CD14-positive monocyte (primary cell): ENCODE data around the gene CNST. TPM values are rescaled to one million over a fixed set of nuclear protein-coding genes. Genes with fewer than 3 reads are reported as not detected.

Experiments used
- DNase-seq, 3 donors: peaks; one replicate each; pipeline ENCODE4 v3.0.0-alpha.2; 2011 to 2022
- H2AFZ ChIP-seq: 2 replicates; pipeline ENCODE4 v1.6.0; 2012; ENCODE audit warnings: mild to moderate bottlenecking, low read depth, low read length, inconsistent platforms; ENCODE audit not compliant: insufficient read depth, poor library complexity, severe bottlenecking
- H3K27ac ChIP-seq, 2 donors: 1 replicate in 1 of 2; 2 replicates in 1 of 2; pipeline ENCODE4 v1.5.1; 2012 to 2013; ENCODE audit warnings: low read length in 2 of 2, control low read depth in 1 of 2, inconsistent platforms in 1 of 2, low read depth in 1 of 2, mild to moderate bottlenecking in 1 of 2
- H3K27me3 ChIP-seq, 2 donors: one replicate each; pipeline versions ENCODE4 v1.6.0 to v1.6.1; 2011 to 2013; ENCODE audit warnings: low read length in 2 of 2; ENCODE audit not compliant: control insufficient read depth in 2 of 2, insufficient read depth in 2 of 2
- H3K36me3 ChIP-seq, 2 donors: replicated peaks in 1 of 2; 1 replicate in 1 of 2; 2 replicates in 1 of 2; pipeline versions ENCODE4 v1.5.1 to v1.6.1; 2012 to 2013; ENCODE audit warnings: low read length in 2 of 2, control low read depth in 1 of 2, inconsistent platforms in 1 of 2, mild to moderate bottlenecking in 1 of 2; ENCODE audit not compliant: insufficient read depth in 2 of 2, control insufficient read depth in 1 of 2
- H3K4me1 ChIP-seq, 2 donors: 1 replicate in 1 of 2; 2 replicates in 1 of 2; pipeline versions ENCODE4 v1.5.1 to v1.6.1; 2012 to 2013; ENCODE audit warnings: low read length in 2 of 2, control low read depth in 1 of 2, inconsistent platforms in 1 of 2, mild to moderate bottlenecking in 1 of 2, moderate library complexity in 1 of 2; ENCODE audit not compliant: insufficient read depth in 2 of 2, control insufficient read depth in 1 of 2
- H3K4me2 ChIP-seq: replicated peaks from 2 replicates; pipeline ENCODE3; 2012; ENCODE audit warnings: low read length, moderate library complexity, mild to moderate bottlenecking; ENCODE audit not compliant: poor library complexity, severe bottlenecking; ENCODE audit errors: extremely low read depth
- H3K4me3 ChIP-seq, 3 experiments: fragments of 200-600 bp in 1 of 3; sonication (generic) in 1 of 3; replicated peaks in 1 of 3; 1 replicate in 2 of 3; 2 replicates in 1 of 3; pipeline ENCODE4 v1.5.1; 2011 to 2013; ENCODE audit warnings: low read length in 3 of 3, mild to moderate bottlenecking in 3 of 3, control low read depth in 2 of 3, low read depth in 2 of 3, inconsistent platforms in 1 of 3, moderate library complexity in 1 of 3
- H3K79me2 ChIP-seq: 2 replicates; pipeline ENCODE4 v1.6.0; 2012; ENCODE audit warnings: mild to moderate bottlenecking, control low read depth, inconsistent platforms, low read length, moderate library complexity; ENCODE audit not compliant: insufficient read depth
- H3K9ac ChIP-seq: 2 replicates; pipeline ENCODE4 v1.6.0; 2017; ENCODE audit warnings: low read length, mild to moderate bottlenecking; ENCODE audit not compliant: insufficient read depth, poor library complexity, severe bottlenecking
- H3K9me3 ChIP-seq, 2 donors: replicated peaks in 1 of 2; 1 replicate in 1 of 2; 2 replicates in 1 of 2; pipeline versions ENCODE4 v1.5.1 to v1.6.1; 2012 to 2013; ENCODE audit warnings: low read length in 2 of 2, control low read depth in 1 of 2; ENCODE audit not compliant: control insufficient read depth in 1 of 2, insufficient read depth in 1 of 2
- H4K20me1 ChIP-seq: 2 replicates; pipeline ENCODE4 v1.6.0; 2012; ENCODE audit warnings: mild to moderate bottlenecking, low read length, control low read depth, moderate library complexity; ENCODE audit not compliant: insufficient read depth
- H3K27ac Mint-ChIP-seq, 7 donors: one replicate each; pipeline ENCODE4 v1.8.0; 2020; ENCODE audit warnings: mild to moderate bottlenecking in 7 of 7, mixed read lengths in 7 of 7, moderate library complexity in 6 of 7, inconsistent platforms in 2 of 7
- H3K27me3 Mint-ChIP-seq, 3 donors: one replicate each; pipeline ENCODE4 v1.8.0; 2021 to 2022; ENCODE audit warnings: low read depth in 3 of 3, mild to moderate bottlenecking in 3 of 3, mixed read lengths in 3 of 3, moderate library complexity in 3 of 3, inconsistent platforms in 1 of 3
- H3K36me3 Mint-ChIP-seq, 2 donors: one replicate each; pipeline ENCODE4 v1.8.0; 2020; ENCODE audit warnings: mixed read lengths in 2 of 2, inconsistent platforms in 1 of 2, mild to moderate bottlenecking in 1 of 2
- H3K4me1 Mint-ChIP-seq: one replicate; pipeline ENCODE4 v1.8.0; 2020; ENCODE audit warnings: mild to moderate bottlenecking, mixed read lengths
- H3K4me3 Mint-ChIP-seq, 2 donors: one replicate each; pipeline ENCODE4 v1.8.0; 2020; ENCODE audit warnings: mild to moderate bottlenecking in 2 of 2, mixed read lengths in 2 of 2, moderate library complexity in 1 of 2
- H3K9me3 Mint-ChIP-seq, 7 donors: one replicate each; pipeline ENCODE4 v1.8.0; 2020 to 2022; ENCODE audit warnings: mixed read lengths in 7 of 7, mild to moderate bottlenecking in 6 of 7, moderate library complexity in 6 of 7, inconsistent platforms in 2 of 7
- CTCF ChIP-seq: fragments of 200-600 bp; IDR thresholded peaks from one replicate; pipeline ENCODE4 v1.8.0; 2022; ENCODE audit warnings: antibody characterized with exemption, mild to moderate bottlenecking
- WGBS: methylation state at CpG from one replicate; pipeline ENCODE4 v1.1.5; 2013; ENCODE audit warnings: missing lambda C conversion rate; ENCODE audit not compliant: insufficient coverage; 5-methylcytosine and 5-hydroxymethylcytosine counted together
- intact Hi-C, 2 donors: fragments of 100-400 bp; cut with micrococcal nuclease; formaldehyde crosslinking; loops; one replicate each; pipeline versions ENCODE4 v1.15.0 to v1.15.1; 2023
- polyA plus RNA-seq, 3 donors: library from polyadenylated mRNA; depleted of rRNA in 1 of 3; unstranded in 2 of 3; stranded (reverse) in 1 of 3; fragments of 300-500 nt in 2 of 3; fragments of >200 nt in 1 of 3; fragmentation: Illumina TruSeq in 2 of 3; gene quantifications; 1 replicate in 2 of 3; 2 replicates in 1 of 3; pipeline ENCODE4 v1.2.3, GENCODE V29; 2012 to 2021

Gene CNST
- polyA plus RNA-seq, 3 donors = 11.0 to 14.1 (median 13.7) TPM

- peaks cover 60 to 94% of the 10 kb centered on the region in 2 donors for H3K36me3 ChIP-seq
These were observed 22.3 kb upstream of the CNST start for GRCh38 chr1:246544001-246544400.

GRCh38 chr1:246549665-246550064 lies 16.6 kb upstream of the CNST start:
- Histone ChIP-seq H4K20me1 (no peaks in the 10 kb centered on the region), H3K27me3 (no peaks in the 10 kb centered on the region), H2AFZ (no peak overlapping the region), H3K4me2 (no peak overlapping the region), H3K79me2 (peaks cover 4% of the 10 kb centered on the region), H3K9ac (no peak overlapping the region), H3K4me1 (no peaks in the 10 kb centered on the region), H3K36me3 (peaks cover 65 to 93% of the 10 kb centered on the region in 2 donors), H3K27ac (no peak overlapping the region), H3K9me3 (no peaks in the 10 kb centered on the region), H3K4me3 (no peak overlapping the region)
- peaks cover 68 to 91% of the 10 kb centered on the region in 2 donors for H3K36me3 Mint-ChIP-seq
- no peak overlapping the region for H3K4me3 Mint-ChIP-seq
- WGBS = no CpG with 5 or more reads among the region's 4 CpGs
- no peak overlapping the region for H3K27ac Mint-ChIP-seq
- H3K9me3 Mint-ChIP-seq = peaks cover 0 to 2% (median 0%) of the 10 kb centered on the region in 7 donors
- no peak for TF ChIP-seq CTCF
- intact Hi-C loops = no loop called here
- H3K27me3 Mint-ChIP-seq = peaks cover 0 to 1% (median 0%) of the 10 kb centered on the region in 3 donors
- H3K4me1 Mint-ChIP-seq = no peaks in the 10 kb centered on the region
- DNase-seq = no peak

More at GRCh38 chr1:246544001-246544400, 22.3 kb upstream of the CNST start:
- Histone ChIP-seq H3K27me3 (no peaks in the 10 kb centered on the region), H2AFZ (no peak overlapping the region), H3K4me3 (no peak overlapping the region), H3K4me2 (no peak overlapping the region), H3K9ac (no peak overlapping the region), H3K79me2 (no peaks in the 10 kb centered on the region), H3K4me1 (no peaks in the 10 kb centered on the region), H3K27ac (no peak overlapping the region), H4K20me1 (no peaks in the 10 kb centered on the region), H3K9me3 (no peaks in the 10 kb centered on the region)
- Mint-ChIP-seq H3K27me3 (no peaks in the 10 kb centered on the region), H3K4me1 (no peaks in the 10 kb centered on the region), H3K9me3 (peaks cover 0 to 1% (median 0%) of the 10 kb centered on the region in 7 donors), H3K36me3 (peaks cover 56 to 79% of the 10 kb centered on the region in 2 donors), H3K4me3 (no peak overlapping the region), H3K27ac (no peak overlapping the region)
- TF ChIP-seq CTCF = no peak
- no peak for DNase-seq
- intact Hi-C loops = no loop called here
- no CpG with 5 or more reads among the region's 1 CpG for WGBS
